EH (cell line): ENCODE measurements around the gene ADAM12.
A peak's percentile ranks its signal among the peaks of the same experiment; 100 is the strongest.

Experiments used
- DNase-seq: peaks from one replicate; pipeline ENCODE4 v3.0.0-alpha.2; 2015; ENCODE audit warnings: low read depth

The ADAM12 gene

DNA sequence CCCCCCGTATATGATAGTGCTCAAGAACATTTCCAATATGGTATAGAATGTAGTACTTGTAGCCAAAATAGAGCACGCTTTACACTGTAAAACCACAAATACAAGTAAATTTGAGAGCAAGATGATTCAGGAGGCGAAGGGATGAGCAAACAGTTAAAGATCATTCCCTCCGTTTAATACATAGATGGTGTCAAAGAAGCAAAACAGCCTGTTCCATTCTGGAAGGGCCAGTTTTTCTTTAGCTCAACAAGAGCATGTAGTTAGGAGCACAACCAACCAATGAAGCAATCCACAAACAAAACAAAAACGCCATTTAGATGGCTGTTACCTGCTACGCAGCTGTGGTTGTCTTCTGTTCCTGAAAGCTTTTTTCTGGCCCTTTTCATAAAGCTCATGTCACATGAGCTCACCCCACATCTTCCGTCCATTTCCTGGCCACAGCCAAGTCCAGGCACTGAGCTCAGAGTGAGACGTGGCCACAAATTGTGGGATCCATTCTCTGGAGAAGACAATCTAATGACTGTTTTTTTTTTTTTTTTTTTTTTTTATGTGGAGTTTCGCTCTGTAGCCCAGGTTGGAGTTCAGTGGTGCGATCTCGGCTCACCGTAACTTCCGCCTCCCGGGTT is 306.3 kb downstream of the ADAM12 start:
- no peak for DNase-seq

DNA sequence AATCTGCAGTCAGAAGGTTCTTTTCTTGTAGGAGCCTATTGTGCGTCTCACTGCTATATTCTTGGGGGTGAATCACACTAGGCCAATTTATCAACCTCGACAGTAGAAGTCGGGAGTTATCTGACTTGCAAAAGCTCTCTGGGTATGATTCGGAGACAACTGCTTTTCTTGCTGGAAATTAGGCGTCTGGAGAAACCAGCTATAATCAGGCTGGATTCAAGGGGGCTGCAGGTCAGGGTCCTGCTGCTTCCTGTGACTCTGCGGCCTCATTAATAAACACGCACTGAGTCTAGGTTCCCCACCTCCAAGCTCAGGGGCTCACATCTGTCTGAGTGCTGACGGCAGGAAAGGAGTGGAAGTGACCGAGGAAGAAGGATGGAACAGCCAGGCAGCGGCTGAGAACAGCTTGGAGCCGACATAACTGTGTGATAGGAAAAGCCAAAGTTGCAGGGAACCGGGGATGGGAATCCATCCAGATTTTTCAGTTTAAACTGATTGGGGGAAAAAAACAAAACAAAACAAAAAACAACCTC is 307.3 kb downstream of the ADAM12 start:
- DNase-seq, result peak; percentile 66

DNA sequence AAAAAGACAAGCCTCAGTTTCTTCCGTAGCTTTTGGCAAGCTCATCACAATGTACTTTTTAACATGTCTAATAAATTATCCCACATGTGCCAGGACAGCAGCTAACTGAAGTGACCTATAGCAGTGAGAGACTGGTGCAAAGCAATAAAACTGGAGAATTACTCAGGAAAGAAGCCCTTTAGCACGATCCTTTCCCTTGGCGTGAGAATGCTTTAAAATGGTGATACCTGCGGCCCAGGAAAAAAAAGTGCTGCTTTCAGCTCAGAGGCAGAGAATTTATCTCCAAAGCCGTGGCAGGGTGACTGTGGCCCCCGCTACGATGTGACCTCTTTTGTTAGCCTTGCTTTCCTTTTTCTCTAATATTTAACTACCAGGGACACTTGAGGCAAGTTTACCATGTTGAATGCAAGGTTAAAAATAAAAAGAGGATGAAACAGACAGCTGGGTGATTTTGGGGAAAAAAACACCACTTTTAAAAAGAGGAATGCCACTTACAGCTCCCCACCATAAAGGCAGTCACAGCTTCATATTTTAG is 307.9 kb downstream of the ADAM12 start:
- DNase-seq, result no peak

DNA sequence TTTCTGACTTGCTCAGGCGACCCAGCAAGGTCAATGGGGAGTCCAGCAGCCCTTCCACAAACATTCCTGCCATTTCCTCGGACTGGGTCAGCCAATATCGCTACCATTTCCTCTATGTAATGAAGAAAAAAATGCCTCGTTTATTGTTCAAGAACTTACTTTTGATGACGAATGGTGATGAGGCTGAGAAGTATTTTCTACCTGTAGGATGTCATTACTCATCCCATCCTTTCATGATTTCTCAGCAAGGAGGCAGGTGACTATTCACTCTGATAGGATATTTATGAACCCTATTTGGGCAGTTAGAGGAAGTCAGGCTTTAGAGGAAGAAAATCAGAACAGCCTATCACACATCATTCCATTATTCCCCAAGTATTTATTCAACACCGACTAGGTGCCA is 313.3 kb downstream of the ADAM12 start:
- no peak for DNase-seq

DNA sequence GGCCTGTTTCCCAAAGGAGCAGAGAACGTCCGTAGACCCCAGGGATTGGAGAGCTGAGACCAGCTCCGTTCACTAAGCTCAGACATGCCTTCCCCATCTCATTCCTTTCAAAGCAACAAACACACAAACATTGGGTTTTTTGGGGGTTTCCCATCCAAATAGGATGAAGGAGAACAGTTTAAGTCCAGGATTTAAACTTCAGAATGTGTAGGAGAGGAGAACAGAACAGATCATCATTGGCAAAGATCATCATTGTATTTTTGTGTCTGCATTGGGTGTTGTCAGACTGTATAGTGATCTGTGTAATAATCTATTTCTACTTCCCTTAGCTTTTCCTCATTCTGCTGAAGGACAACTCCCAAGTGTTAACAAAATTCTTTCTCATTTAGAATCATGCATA is 314.0 kb downstream of the ADAM12 start:
- no peak for DNase-seq

DNA sequence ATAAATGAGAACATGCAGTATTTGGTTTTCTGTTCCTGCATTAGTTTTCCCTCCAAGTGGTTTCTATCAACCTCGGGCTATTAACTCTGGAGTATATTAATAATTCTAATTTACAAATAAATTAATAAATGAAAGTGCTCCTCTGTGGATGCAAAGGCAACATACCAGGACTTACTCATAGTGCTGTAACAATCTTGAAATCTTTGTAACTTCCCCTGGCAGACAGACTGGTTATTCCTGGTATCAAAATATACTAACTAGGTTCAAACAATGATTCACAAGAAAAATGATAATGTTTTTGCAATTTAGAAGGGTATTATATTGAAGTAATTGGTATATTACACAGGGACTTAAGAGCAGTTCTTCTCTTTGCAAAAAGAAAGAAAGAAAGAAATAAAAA is 314.7 kb downstream of the ADAM12 start:
- peak; percentile 50 for DNase-seq

DNA sequence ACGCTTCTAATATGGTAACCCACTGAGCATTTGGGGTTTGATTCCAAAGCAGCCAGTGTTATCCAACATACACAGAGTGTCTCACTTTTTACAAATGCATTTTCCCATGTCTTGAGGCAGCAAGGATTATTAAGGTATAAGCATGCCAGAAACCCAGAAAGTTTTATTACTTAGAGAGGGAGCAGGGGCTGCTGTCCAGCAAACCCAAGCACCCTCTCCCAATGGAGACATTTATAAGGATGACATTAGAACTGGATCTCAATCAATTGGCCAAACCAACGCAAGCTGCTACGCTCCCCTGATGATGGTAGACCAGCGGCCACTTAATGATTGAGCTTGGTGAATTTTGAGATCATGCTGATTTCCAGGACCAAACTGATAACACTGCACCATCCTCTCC is 315.7 kb downstream of the ADAM12 start:
- no peak for DNase-seq

DNA sequence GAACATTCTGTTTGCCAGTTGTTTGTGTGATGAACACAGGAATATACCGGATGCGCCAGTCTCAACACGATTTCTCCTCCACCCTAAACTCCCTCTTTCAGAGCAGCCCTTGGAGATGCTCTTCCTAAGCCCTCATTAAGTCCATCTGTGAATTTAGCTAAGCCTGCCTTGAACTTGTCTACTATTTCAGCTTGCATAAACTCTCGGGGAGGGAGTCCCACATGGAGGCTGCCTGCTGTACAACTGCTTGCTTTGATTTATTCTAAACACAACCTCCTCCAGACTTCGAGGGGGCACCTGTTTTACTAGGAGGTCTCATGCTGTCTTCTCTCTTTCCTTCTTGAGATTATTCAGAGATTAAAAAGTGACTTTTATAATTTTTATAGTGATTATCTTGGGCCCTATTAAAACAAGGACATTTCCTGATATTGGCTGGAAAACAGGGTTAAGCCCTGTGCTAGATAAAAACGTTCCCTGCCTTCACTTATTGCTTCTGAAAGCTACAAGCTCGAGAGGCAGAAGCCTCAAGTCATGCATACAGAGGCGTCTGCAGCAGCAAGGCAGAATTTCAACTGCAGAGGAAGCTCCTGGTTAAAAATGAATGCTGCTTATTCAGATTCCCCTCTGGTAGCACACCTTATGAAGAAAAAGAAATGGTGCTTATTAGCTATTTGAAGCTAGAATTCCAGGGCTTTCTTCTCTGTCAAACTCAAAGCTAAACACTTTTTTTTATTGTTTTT is 317.6 kb downstream of the ADAM12 start:
- no peak for DNase-seq

DNA sequence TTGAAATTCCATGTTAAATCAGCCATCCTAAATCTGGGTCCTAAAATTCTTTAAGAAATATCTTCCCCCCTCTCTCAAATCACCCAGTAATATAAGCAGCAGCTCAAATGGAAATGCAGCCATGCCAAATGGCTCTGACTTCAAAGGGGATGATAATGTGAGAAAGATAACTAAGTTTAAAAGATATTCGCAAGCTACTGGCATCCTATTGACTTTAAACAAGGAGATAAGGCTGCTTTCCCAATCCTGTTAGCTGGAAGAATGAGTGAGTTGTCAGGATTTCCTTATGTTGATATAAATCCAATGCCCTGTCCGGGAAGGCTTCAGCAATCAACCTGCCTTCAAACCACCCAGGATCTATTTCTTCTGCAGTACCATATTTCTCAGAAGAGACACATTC is 320.0 kb downstream of the ADAM12 start:
- DNase-seq, result no peak

DNA sequence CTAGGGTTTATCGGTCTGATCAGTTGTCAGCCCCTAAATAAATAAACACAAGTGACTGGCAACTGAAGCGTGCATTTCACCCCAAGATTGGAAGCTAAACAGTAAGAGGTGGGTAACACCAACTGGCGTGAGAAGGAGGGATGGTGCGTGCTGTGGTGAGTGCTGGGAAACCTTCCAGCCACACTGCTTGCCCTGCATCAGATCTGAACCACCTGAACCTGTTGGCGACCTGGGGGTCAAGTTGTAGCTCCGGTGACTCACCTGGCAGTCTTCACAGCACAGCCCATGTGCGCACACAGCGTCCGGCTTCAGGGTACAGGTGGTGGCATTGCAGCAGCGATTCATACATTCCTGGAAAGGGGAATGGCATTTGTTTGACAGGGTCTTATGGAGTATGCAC is 321.8 kb downstream of the ADAM12 start:
- no peak for DNase-seq

DNA sequence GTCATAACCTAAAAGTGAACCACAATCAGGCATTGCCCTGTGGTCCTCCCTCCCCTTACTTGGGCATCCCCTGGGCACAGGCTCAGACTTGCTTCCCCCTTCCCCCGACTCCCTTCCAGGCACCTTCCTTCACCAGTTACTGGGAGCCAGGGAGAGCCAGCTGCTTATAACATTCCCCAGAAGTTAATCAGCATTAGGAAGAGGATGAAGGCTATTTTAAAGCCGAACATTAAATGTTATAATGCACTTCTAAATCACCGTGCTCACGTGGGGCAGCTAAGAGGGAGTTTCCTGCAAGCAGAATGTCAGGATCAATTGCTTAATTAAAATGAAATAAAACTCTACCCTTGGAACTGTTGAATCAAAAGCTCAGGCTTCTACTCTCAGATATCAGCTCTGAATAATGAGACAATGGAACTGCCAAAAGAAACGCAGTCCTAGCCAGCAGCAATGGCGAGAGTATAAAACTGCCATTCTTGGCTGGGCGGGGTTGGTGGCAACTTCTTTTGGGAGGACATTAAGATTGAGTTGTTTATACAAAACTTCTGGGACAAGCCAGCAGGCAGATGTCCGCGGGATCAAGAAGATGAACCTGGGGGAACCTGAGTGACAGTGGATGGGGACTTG is 322.4 kb downstream of the ADAM12 start:
- peak; percentile 55 for DNase-seq

DNA sequence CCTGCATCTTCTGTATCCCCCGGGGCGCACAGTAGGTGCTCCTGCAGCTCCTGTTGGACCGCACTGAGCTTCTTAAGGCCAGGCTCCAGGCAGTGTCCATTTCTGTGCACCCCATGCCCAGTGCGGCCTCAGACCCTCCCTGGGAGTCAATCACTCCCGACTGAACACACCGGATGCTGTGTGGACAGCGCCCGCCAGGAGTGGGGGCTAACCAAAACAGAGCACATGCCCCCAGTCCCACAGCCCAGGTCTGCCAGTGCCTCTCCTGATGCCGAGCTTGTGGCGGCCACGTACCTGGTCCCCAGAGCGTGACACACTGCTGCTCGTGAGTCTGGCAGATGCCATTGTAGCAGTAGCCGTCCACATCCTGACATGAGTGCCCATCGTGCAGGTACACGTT is 323.8 kb downstream of the ADAM12 start:
- DNase-seq, result no peak

DNA sequence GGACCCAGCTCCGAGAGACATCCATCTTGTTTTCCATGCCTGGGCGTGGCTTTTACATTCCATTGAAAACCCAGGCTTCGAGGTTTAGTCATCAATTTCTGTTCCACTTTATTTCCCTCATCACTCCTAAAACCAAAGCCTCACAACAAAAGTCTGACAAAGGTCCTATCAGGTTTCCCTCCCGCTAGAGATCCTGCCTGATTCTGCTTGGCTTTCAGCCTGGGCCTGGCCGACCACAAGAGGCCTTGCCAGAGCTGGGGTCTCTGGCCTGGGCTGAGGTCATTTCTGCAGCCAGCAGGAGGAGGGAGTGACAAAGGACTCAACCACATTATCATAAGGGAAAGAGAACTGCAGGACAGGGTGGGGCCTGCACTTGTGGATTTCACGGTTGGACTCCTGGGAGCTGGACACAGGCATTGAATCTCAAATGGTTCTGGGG is 324.9 kb downstream of the ADAM12 start:
- peak; percentile 84 for DNase-seq

DNA sequence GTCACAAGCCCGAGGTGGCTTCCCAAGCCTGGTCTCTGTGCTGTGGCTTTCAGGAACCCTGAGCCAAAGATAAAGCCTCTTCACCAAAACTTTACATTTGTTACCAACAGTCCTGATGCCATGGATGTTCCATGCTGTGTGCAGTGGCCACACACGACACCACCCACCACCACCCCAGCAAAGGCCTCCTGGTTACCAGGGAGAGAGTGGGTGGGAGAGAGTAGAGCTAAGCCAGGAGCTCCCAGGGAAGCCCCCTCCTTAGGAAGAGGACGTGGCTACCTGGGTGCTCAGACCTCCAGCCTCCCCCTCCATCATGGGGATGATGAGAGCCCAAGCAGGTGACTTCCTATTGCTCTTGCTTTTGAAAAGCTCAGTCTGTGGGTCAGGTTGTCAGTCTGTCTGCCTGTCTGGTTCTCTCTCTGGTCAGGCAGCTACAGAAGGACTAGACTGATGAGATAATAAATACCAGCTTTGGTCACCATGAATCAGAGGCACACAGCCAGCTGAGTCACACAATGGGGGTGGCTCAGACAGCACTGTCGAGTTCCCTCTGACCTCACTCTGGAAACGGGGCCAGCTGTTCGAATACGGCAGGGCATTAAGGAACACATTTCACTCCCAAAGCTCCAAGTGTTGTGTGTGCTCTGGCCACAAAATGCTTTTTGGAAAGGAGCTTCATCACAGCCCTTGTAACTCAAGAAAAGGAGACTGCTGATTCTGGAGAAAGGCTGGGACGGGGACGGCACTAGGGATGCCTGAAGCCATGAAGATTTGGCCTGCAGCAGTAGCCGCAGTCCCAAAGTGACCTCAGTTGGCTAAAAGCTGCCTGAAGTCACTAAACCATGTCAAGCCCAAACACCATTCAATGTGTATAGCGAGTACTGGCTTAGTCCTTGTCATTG is 325.9 kb downstream of the ADAM12 start:
- DNase-seq, result peak; percentile 99

DNA sequence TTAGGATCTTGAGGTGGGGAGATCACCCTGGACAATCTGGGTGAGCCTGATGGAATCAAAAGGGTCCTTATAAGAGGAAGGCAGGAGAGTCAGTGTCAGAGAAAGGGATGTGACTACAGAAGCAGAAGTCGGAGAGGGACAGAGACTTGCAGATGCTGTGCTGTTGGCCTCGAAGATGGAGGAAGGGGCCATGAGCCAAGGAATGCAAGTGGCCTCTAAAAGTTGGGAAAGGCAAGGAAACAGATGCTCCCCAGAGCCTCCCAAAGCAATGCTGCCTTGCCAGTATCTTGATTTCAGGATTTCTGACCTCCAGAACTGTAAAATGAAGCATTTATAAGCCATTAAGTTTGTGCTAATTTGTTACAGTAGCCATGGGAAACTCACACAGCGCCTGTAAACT is 326.8 kb downstream of the ADAM12 start:
- no peak for DNase-seq

DNA sequence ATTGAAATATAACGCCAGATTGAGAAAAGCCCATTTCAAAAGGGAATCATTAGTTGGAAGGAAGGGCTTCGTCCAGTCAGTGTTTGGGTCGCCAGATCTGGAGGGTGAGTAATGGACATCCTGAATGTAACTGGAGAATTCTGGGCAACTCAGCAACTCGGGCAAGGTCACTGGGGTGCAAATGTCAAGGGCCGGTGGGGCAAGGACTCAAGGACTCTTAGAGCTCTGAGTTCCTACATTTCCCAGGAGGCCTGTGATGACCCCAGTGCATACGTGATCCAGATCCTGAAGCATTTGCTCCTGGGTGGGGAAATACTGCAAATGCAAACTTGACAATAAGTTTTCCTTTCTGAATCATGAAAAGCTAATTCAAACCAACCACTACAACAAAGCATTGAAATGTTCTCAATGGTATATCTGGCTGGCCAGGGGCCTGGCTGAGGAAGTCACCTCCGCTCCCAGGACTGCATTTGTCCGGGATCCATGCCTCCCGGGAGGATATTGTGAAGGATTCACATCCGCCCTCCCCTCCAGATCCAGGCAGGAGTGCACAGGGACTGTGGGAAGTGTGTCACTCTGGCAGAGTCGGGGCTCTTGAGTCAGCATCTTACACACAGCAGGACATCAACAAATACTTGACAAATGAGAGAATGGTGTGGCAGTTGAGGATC is 327.9 kb downstream of the ADAM12 start:
- DNase-seq, result peak; percentile 93

DNA sequence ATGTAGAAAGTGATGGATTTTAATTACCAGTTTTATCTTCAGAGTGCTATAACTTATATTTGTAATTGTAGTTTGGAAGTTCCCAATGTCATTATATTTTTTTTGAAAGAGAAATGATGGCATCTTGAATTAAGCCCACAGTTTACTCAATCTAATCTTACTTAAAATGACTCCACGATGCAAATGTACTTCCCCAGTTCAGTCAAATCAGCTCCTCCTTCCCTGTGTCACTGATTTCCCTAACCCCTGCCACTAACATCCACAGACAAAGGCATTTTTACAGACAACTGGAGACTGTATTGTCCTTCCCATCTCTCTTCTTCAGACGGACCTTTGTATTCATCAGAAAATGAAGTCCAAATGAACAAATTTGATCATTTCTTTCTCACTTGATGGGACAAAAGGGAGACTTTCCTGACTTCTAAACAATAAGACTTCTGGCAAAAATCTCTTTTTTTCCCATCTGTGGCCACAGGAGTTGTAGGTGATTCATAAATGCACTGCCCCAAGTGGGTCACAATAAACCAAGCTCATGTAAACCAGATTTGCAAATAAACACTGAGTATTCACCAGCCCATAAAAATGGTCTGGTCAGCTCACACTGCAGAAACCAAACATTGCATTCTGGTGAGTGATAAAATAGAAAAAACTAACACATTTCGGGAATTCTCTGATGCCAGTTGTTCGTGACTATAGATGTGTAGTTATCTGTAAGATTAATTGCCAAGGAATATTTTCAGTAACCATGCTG is 329.0 kb downstream of the ADAM12 start:
- peak; percentile 86 for DNase-seq

DNA sequence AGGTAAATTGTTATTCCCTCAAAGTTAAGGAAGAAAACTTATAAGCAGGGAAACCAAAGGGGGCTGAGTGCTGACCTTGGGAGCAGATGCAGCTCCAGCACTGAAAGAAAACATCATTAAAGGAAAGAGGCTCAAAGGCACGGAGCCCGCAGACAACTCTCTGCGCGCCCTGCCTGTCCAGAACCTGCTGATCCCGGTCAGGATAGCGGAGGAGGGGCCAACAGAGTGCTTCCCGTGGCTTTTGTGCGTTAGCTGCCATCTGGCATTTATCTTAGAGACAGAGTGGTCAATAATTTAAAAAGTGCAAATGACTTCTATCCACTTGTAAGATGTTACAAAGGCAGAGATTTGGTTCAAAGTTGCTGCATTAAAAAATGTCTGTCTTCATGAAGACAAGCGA is 329.8 kb downstream of the ADAM12 start:
- DNase-seq, result peak; percentile 9

DNA sequence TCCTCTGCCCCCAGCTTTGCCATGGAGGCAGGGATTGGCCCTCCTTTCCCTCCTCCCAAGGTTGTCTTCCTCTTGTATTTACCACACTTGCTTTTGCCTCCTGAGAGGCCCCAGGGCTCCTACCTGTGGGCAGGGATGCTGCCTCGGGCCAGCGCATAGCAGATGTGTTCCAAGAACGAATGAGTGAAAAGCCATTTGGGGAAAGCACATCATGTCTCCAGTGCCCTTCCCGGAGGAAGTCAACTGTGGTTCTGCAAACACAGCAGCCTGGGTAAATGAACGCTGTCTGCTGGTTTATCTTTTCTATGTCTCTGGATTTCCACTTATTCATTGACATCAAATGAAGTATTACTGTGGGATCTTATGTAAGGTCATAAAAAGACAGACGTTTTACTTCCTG is 330.2 kb downstream of the ADAM12 start:
- DNase-seq, result no peak

DNA sequence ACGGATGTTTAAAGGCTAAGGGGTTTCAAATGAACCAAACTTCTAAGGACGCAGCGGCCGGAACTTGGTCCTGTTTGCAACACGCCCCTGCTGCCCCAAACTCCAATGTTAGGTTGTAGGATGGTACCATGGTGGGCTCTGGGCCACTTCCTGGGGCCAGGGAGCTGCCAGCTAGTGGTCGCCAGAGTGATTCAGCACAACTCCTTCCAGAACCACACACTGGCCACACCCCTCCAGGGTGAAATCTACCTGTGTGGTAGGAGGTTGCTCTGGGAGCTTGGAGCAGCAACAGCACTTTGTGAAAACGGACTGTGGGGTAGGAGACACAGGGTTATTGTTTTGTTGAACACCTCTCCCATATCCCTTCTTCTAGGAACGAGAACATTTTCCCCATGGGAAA is 330.8 kb downstream of the ADAM12 start:
- no peak for DNase-seq

DNA sequence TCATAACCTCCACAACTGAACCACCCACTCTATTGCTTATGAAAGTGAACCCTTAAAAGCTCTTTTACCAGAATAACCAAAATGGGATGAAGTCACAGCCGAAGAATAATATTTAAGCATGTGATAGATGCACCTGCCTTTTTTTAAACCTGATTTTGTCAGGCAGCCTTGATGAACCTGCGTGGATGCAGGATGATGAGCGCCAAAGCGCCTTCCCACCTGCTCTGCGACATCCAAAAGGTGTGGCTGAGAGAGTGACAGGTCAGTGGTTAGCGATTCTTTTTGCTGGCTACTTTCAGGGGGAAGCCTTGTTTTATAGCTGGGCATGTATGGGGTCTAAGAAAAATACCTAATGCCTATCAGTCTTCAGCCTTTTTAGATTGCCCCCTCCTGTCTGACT is 334.1 kb downstream of the ADAM12 start:
- no peak for DNase-seq
